Tongue (tissue), 2 donors: ENCODE data around the gene MRAP. TPM values are rescaled to one million over a fixed set of nuclear protein-coding genes. Genes with fewer than 3 reads are reported as not detected.
"Not testable (repeated sequence)": the region's sequence is repeated elsewhere in the genome, so short reads cannot be mapped to it uniquely, and the experiment has no call there.

Source experiments
- DNase-seq: peaks from one replicate; pipeline ENCODE4 v3.0.0-alpha.2; 2015
- total RNA-seq: library from RNA; depleted of rRNA; stranded (reverse); fragments of >200 nt; gene quantifications from one replicate; pipeline ENCODE4 v1.2.3, GENCODE V29; 2014

Gene MRAP
- total RNA-seq, 1 donor from 2014 or later, result not detected

- DNase-seq, result no peak
Measured at GRCh38 chr21:32300117-32300681, 1.5 kb downstream of the MRAP start.

GRCh38 chr21:32301596-32301995 lies 2.9 kb downstream of the MRAP start:
- DNase-seq, result no peak

GRCh38 chr21:32302560-32302959 lies 3.9 kb downstream of the MRAP start:
- no peak for DNase-seq

GRCh38 chr21:32303385-32303784 lies 4.7 kb downstream of the MRAP start:
- DNase-seq, result no peak

- no peak for DNase-seq
Measured at GRCh38 chr21:32304998-32305397, 6.3 kb downstream of the MRAP start.

GRCh38 chr21:32306021-32306780 lies 7.5 kb downstream of the MRAP start:
- DNase-seq, result peak; percentile 53

GRCh38 chr21:32307706-32308105 lies 9.1 kb downstream of the MRAP start:
- DNase-seq, result no peak

- DNase-seq, result no peak
Measured at GRCh38 chr21:32308696-32309095, 10.0 kb downstream of the MRAP start.

GRCh38 chr21:32309906-32310460 lies 11.3 kb downstream of the MRAP start:
- no peak for DNase-seq

- DNase-seq, result not testable (repeated sequence)
Measured at GRCh38 chr21:32310976-32311375, 12.3 kb downstream of the MRAP start.

- no peak for DNase-seq
Measured at GRCh38 chr21:32311621-32312020, 13.0 kb downstream of the MRAP start.

- no peak for DNase-seq
Measured at GRCh38 chr21:32312326-32312725, 13.7 kb downstream of the MRAP start.

- no peak for DNase-seq
Measured at GRCh38 chr21:32312976-32313375, 14.3 kb downstream of the MRAP start.

GRCh38 chr21:32314806-32315205 lies 16.2 kb downstream of the MRAP start:
- DNase-seq, result no peak

GRCh38 chr21:32315511-32316281 lies 17.0 kb downstream of the MRAP start:
- no peak for DNase-seq

GRCh38 chr21:32316361-32317215 lies 17.9 kb downstream of the MRAP start:
- DNase-seq, result no peak

- DNase-seq, result no peak
Measured at GRCh38 chr21:32317726-32318125, 19.1 kb downstream of the MRAP start.

GRCh38 chr21:32319012-32319411 lies 20.4 kb downstream of the MRAP start:
- no peak for DNase-seq

- DNase-seq, result peak; percentile 36
Measured at GRCh38 chr21:32320059-32320458, 21.4 kb downstream of the MRAP start.

- DNase-seq, result no peak
Measured at GRCh38 chr21:32320726-32321125, 22.1 kb downstream of the MRAP start.

- DNase-seq, result no peak
Measured at GRCh38 chr21:32321480-32321879, 22.8 kb downstream of the MRAP start.

- no peak for DNase-seq
Measured at GRCh38 chr21:32322103-32322502, 23.4 kb downstream of the MRAP start.
